Measurements from ENCODE around the gene NES.
A peak's percentile ranks its signal among the peaks of the same experiment; 100 is the strongest.

NES gene

GRCh38 chr1:156623946-156624813 is 53.0 kb downstream of the NES start:
- Histone ChIP-seq H4K20me1 (ENCODE audit: insufficient read depth, low read length) (0 out of 2 replicates have a peak, but pooled peaks cover 2% of the 10 kb centered on the region), H3K9me2 (replicated peaks; ENCODE audit: insufficient read depth, low read length) (no peaks in the 10 kb centered on the region), H3K27me3 (replicated peaks; ENCODE audit: insufficient read depth, low read length) (peaks cover 81% of the 10 kb centered on the region), H3K4me3 (ENCODE audit: low read length) (peak overlapping the region; percentile 47), H3K9ac (ENCODE audit: low read length) (no peak overlapping the region), H3K4me1 (ENCODE audit: low read length) (peaks cover 14% of the 10 kb centered on the region), H3K9me3 (replicated peaks; ENCODE audit: insufficient read depth, low read length) (no peaks in the 10 kb centered on the region), H3K27ac (ENCODE audit: low read length) (no peak overlapping the region), H3K36me3 (replicated peaks; ENCODE audit: insufficient read depth, low read length) (no peaks in the 10 kb centered on the region), H3K4me2 (ENCODE audit: low read depth, low read length) (peak overlapping the region; percentile 38; the same call in 1 of the 2 replicates), H3K79me2 (ENCODE audit: low read length) (no peaks in the 10 kb centered on the region), H3F3A (ENCODE audit: insufficient read depth, low read length) (peaks cover 5% of the 10 kb centered on the region; the same call in 1 of the 2 replicates), H2AFZ (ENCODE audit: low read length) (no peak overlapping the region)
- TF ChIP-seq EZH2 (optimal IDR thresholded peaks at IDR 0.05; ENCODE audit: low read depth, low read length): no peak
- TF ChIP-seq CTCF (IDR thresholded peaks at IDR 0.05; ENCODE audit: low read length): peak; percentile 49
- DNase-seq: peak; percentile 34

GRCh38 chr1:156622581-156623297 is 54.5 kb downstream of the NES start:
- Histone ChIP-seq H3K9ac (ENCODE audit: low read length) (no peak overlapping the region), H3K4me1 (ENCODE audit: low read length) (peaks cover 14% of the 10 kb centered on the region), H3K27ac (ENCODE audit: low read length) (no peak overlapping the region), H3K9me3 (replicated peaks; ENCODE audit: insufficient read depth, low read length) (no peaks in the 10 kb centered on the region), H2AFZ (ENCODE audit: low read length) (no peak overlapping the region), H3K4me3 (ENCODE audit: low read length) (no peak overlapping the region), H3K36me3 (replicated peaks; ENCODE audit: insufficient read depth, low read length) (no peaks in the 10 kb centered on the region), H3F3A (ENCODE audit: insufficient read depth, low read length) (peaks cover 5% of the 10 kb centered on the region; the same call in 1 of the 2 replicates), H3K9me2 (replicated peaks; ENCODE audit: insufficient read depth, low read length) (no peaks in the 10 kb centered on the region), H3K27me3 (replicated peaks; ENCODE audit: insufficient read depth, low read length) (peaks cover 86% of the 10 kb centered on the region), H3K4me2 (ENCODE audit: low read depth, low read length) (no peak overlapping the region), H3K79me2 (ENCODE audit: low read length) (no peaks in the 10 kb centered on the region), H4K20me1 (ENCODE audit: insufficient read depth, low read length) (0 out of 2 replicates have a peak, but pooled peaks cover 2% of the 10 kb centered on the region)
- TF ChIP-seq EZH2phosphoT487 (IDR thresholded peaks at IDR 0.05; ENCODE audit: low read length) (no peak), EZH2 (optimal IDR thresholded peaks at IDR 0.05; ENCODE audit: low read depth, low read length) (no peak), CTCF (IDR thresholded peaks at IDR 0.05; ENCODE audit: low read length) (no peak)
- no peak for DNase-seq

- H3F3A ChIP-seq (ENCODE audit: insufficient read depth, low read length): no peaks in the 10 kb centered on the region
- H3K27ac ChIP-seq (ENCODE audit: low read length): no peak overlapping the region
- H3K27me3 ChIP-seq (replicated peaks; ENCODE audit: insufficient read depth, low read length): peaks cover 93% of the 10 kb centered on the region
- no peaks in the 10 kb centered on the region for H3K36me3 ChIP-seq (replicated peaks; ENCODE audit: insufficient read depth, low read length)
- no peak overlapping the region for H2AFZ ChIP-seq (ENCODE audit: low read length)
- no peak overlapping the region for H3K9ac ChIP-seq (ENCODE audit: low read length)
- no peaks in the 10 kb centered on the region for H3K4me1 ChIP-seq (ENCODE audit: low read length)
- DNase-seq: no peak
- H3K79me2 ChIP-seq (ENCODE audit: low read length): no peaks in the 10 kb centered on the region
- TF ChIP-seq CTCF (IDR thresholded peaks at IDR 0.05; ENCODE audit: low read length): no peak
- TF ChIP-seq EZH2 (optimal IDR thresholded peaks at IDR 0.05; ENCODE audit: low read depth, low read length): no peak
- TF ChIP-seq EZH2phosphoT487 (IDR thresholded peaks at IDR 0.05; ENCODE audit: low read length): no peak
- H3K4me3 ChIP-seq (ENCODE audit: low read length): no peak overlapping the region
- no peaks in the 10 kb centered on the region for H3K9me3 ChIP-seq (replicated peaks; ENCODE audit: insufficient read depth, low read length)
- 0 out of 2 replicates have a peak, but pooled peaks cover 2% of the 10 kb centered on the region for H4K20me1 ChIP-seq (ENCODE audit: insufficient read depth, low read length)
- no peaks in the 10 kb centered on the region for H3K9me2 ChIP-seq (replicated peaks; ENCODE audit: insufficient read depth, low read length)
- no peak overlapping the region for H3K4me2 ChIP-seq (ENCODE audit: low read depth, low read length)
Observed at GRCh38 chr1:156619582-156619955, 57.6 kb downstream of the NES start.

All from MM.1S (cell line).